D341Med (cell line): ENCODE data around the gene GTF2E1.

ENCODE experiments used
- DNase-seq: peaks from one replicate; pipeline ENCODE4 v3.0.0; 2012; ENCODE audit warnings: low spot score

GTF2E1 gene

GRCh38 chr3:120800625-120801024 is 58.1 kb downstream of the GTF2E1 start:
- DNase-seq, result no peak

DNA sequence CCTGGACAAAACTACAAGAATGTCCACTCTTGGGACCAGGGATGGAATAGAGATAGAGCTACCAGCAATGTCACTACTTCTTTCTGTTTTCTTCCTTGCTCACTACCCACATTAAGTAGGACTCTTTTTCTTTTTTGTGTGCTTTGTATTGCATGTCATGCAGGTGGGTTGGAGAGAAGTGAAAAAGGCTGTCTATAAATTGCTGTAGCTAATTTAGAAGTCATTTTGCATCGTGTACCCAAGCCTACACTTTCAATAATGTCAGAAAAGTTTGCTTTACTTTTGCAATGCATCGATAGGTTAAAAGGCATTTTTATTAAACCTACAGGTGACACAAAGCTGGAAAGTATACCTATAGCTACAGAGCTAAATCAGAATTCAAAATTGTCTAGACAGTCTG is 58.9 kb downstream of the GTF2E1 start:
- DNase-seq, result no peak

DNA sequence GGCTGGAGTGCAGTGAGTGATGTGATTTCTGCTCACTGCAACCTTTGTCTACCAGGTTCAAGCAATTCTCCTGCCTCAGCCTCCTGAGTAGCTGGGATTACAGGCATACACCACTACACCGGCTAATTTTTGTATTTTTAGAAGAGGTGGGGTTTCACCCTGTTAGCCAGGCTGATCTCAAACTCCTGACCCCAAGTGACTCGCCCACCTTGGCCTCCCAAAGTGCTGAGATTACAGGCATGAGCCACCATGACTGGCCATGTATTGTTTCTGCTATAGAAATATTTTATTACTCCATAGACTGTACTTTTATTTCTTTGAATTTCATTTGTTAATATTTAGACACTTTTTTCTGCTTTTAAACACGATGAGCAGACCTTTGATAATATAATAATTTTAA is 60.4 kb downstream of the GTF2E1 start:
- DNase-seq, result no peak

- no peak for DNase-seq
Observed at GRCh38 chr3:120816728-120817127, 74.2 kb downstream of the GTF2E1 start.

DNA sequence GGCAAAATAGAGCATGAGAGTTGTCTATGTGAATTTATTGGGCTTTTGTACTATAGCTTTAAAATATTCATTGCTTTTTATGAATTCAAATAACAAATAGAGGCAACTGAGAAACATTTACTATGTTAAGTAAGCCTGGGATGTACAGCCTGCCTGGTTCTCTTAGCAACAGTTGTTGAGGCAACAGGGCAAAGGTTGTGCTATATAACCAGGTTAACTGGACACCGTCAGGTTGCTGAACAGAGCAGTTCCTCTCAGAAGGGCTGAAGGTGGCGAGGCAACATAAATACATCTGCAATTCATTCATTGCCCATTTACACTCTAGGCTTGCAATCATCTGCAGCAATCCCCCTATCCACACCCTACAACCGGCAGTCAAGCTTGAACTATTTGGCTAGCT is 78.2 kb downstream of the GTF2E1 start:
- no peak for DNase-seq

DNA sequence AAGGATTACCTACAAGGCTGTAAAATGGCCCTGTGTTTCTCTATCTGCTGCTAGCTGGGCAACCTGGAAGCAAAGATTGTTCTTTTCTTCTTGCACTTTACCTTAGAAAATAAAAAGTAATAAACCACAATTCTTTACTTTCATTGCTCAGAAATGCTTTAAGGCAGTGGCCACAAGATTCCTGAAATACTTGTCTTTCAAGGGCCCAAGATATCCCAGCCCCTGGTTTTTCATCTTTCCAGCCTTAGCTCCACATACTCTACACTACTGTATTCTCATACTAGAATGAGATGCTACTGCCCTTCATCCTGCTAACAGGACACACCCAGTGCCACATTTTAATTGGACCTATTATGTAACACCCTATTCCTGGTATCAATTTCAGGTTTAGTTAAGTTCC is 78.9 kb downstream of the GTF2E1 start:
- no peak for DNase-seq

GRCh38 chr3:120823156-120823555 is 80.6 kb downstream of the GTF2E1 start:
- DNase-seq, result no peak

DNA sequence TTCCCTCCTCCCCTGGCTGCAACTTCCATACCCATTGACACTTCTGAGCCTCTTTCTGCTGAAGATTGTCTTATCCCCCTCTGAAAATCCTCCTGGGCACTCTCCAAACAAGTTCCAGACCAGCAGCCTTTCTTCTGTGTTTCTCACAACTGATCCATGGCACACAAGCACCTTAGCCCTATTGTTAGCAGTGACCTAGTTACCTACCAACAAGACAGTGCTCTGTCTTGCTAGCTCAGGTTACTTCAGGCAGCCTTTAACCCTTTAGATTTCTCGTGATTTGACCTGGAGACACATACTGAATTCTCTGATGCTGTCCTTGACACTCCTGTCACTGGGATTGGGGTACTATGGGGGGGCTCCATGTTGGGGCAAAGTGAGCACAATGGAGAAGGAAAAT is 82.1 kb downstream of the GTF2E1 start:
- no peak for DNase-seq

DNA sequence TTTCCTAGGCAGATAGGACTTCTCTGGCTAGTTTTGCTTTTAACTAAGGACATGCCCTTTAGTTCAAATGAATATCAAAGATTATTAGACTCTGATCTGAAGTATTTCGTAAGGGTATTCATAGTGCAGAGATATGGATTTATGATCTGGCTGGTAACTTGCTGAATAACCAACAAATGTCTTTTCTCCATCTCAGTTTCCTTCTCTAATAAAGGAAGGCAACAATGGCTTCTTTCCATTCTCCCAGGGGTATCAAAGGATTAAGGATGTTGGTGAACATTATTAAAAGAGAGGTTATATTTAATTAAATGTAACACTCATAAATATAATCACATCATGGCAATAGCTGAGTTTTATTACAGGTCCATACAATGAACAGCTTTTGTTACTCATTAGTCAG is 86.3 kb downstream of the GTF2E1 start:
- no peak for DNase-seq

DNA sequence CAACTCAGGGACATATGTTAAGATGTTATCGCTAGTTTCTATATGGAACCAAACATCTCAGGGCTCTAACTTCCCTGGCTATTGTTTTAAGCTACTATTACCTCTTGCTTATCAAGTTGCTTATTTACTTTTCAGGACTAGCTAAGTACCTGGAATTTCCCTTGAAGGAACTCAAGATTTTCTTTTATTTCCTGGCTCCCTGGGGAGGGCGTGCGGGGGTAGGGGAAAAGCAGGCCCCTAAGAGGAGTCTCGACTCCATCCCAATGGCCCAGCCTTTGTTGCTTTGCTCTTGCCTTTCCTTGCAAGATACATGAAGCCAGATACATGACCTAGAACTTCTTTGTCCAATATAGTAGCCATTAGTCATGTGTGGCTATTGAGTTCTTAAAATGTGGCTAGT is 88.5 kb downstream of the GTF2E1 start:
- no peak for DNase-seq
